ENCODE data around the gene LPP.

LPP gene

DNA sequence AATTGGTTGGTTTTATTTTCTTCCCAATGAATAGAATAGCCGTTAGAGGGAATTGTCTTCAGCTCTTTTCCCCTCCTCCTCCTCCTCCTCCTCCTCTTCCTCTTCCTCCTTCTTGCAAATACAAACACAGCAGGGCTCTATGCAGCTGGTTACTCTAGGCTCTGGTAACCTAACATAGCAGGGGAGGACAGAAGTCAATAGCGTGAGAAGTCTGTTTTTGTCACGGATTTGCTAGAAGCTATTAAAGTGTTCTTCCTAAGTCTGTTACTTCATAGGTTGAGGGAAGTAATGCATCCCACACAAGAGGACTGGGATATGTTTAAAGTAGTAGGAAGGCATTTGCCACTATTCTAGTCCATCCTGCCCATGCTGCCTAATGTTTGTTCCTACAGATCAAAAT, 643.1 kb downstream of the LPP start:
- no peak for TF ChIP-seq GATA3 (IDR thresholded peaks at IDR 0.05; ENCODE audit: low read depth, low read length)
- TF ChIP-seq GATA2 (IDR thresholded peaks at IDR 0.05; ENCODE audit: low read depth, low read length) = no peak

GRCh38 chr3:188798556-188799145, 644.7 kb downstream of the LPP start:
- TF ChIP-seq GATA2 (IDR thresholded peaks at IDR 0.05; ENCODE audit: low read depth, low read length) (no peak), GATA3 (IDR thresholded peaks at IDR 0.05; ENCODE audit: low read depth, low read length) (no peak)

DNA sequence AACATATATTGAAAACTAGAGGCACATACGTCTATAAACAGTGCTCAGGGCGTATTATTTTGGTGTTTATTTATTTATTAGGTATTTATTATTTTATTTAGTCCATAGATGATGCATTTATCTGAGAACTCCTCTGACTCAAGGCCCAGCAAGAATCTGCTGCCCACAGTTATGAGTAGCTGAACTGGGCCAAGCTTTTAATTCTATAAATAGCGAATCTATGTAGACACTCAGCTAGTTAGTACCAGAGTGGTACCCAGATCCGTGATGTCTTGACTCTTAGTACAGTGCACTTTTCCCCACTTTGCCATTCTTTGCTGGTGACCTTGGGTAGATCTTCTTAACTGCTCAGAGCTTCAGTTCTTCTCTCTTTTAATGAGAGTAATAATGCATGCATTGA, 647.4 kb downstream of the LPP start:
- TF ChIP-seq GATA2 (IDR thresholded peaks at IDR 0.05; ENCODE audit: low read depth, low read length) = no peak
- no peak for TF ChIP-seq GATA3 (IDR thresholded peaks at IDR 0.05; ENCODE audit: low read depth, low read length)

GRCh38 chr3:188802645-188803044, 648.7 kb downstream of the LPP start:
- no peak for TF ChIP-seq GATA2 (IDR thresholded peaks at IDR 0.05; ENCODE audit: low read depth, low read length)
- TF ChIP-seq GATA3 (IDR thresholded peaks at IDR 0.05; ENCODE audit: low read depth, low read length) = no peak

- TF ChIP-seq GATA3 (IDR thresholded peaks at IDR 0.05; ENCODE audit: low read depth, low read length) = no peak
- no peak for TF ChIP-seq GATA2 (IDR thresholded peaks at IDR 0.05; ENCODE audit: low read depth, low read length)
These were observed 653.0 kb downstream of the LPP start for GRCh38 chr3:188807006-188807405.

DNA sequence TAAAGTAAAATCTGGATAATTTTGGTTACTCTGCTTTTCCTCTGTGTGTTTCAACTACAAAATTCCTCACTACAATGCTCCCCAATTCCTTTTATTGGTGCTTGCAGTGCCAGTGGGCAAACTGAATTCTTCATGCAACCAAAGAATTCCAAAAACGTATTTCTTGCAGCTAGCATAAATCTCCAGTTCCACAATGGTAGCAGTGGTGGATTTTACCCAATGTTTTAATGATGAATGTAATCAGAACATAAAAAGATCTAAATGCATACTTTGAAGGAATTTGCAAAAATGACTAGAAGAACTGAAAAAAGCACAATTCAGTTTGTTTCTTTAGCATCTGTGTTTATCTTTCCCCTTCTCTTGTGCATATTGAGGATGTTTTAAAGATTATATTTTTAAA, 658.2 kb downstream of the LPP start:
- TF ChIP-seq GATA3 (IDR thresholded peaks at IDR 0.05; ENCODE audit: low read depth, low read length) = no peak

- TF ChIP-seq GATA3 (IDR thresholded peaks at IDR 0.05; ENCODE audit: low read depth, low read length) = no peak
- TF ChIP-seq GATA2 (IDR thresholded peaks at IDR 0.05; ENCODE audit: low read depth, low read length) = no peak
These were observed 660.6 kb downstream of the LPP start for GRCh38 chr3:188814581-188814980.

DNA sequence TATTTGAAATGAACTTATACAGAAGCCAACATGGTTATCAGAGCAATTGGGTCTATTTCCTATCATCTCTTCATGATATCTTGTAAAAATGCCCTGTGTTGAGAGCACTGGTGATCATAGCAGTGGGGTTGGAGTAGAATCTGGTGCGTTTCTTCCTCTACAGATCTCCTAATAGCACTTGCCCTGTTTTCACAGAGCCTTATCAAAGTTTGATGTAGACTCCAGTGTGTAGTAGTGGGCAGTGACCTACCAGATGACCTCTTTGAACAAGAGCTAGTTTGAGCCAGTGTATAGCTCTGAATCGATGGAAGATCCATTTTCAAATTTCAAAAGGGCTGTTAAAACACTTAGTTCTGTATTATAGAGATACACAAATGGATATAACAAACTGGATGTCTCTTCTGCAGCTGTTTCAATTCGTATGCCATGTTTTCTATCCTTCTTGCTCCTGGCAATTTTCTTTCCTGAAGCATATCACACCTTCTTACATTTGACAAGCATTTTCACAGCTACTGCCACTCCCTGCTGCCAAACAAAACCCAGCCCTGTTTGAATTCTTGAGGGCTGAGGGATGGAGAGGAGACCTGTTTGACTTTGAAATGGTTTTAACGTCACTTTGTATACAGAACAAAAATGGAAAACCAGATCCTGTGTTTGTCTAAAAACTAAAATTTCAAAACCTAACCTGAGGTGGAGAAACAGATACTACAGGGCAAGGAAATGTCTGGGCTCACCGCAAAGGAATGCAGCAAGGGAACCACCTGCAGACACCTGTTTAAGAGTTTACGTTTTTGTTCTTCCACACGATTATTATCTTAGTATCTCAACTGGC, 663.4 kb downstream of the LPP start:
- no peak for TF ChIP-seq GATA3 (IDR thresholded peaks at IDR 0.05; ENCODE audit: low read depth, low read length)
- TF ChIP-seq GATA2 (IDR thresholded peaks at IDR 0.05; ENCODE audit: low read depth, low read length) = no peak

- TF ChIP-seq GATA3 (IDR thresholded peaks at IDR 0.05; ENCODE audit: low read depth, low read length) (no peak), GATA2 (IDR thresholded peaks at IDR 0.05; ENCODE audit: low read depth, low read length) (no peak)
These were observed 663.9 kb downstream of the LPP start for GRCh38 chr3:188817935-188818269.

DNA sequence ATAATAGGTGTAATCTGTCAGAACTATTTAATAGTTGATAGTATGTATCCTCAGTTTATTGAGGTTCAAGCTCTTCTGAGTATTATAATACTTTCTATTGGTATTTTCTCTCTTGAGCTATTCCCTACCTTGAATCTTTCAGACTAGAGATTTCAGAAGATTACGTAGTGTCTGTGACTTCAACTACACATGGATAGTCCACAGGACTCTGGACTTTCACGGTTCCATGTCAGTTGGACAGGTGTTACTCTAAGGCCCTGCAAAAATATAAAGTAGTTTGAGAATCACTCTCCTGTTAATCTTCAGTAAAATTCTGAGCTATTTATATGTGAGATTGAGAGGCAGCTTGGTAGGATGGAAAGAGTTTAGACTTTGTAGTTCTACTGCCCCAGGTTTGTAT, 664.3 kb downstream of the LPP start:
- TF ChIP-seq GATA3 (IDR thresholded peaks at IDR 0.05; ENCODE audit: low read depth, low read length) (no peak), GATA2 (IDR thresholded peaks at IDR 0.05; ENCODE audit: low read depth, low read length) (no peak)

DNA sequence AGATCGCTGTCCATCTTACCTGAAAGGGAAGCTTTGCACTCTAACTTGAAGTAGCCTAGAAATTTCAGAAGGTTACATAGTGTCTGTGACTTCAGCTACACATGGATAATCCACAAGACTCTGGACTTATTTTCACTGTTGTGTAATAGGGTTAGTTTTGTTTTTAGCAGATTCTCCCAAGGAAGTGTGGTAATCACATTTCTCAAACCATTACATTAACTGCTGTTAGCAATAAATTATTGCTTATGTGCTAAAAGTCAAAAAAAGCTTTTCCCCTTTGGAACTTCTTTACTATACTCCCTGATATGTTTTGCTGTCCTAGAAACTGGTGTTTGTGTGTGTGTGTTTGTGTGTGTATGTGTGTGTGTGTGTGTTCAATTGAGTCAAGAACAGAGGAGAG, 666.0 kb downstream of the LPP start:
- no peak for TF ChIP-seq GATA3 (IDR thresholded peaks at IDR 0.05; ENCODE audit: low read depth, low read length)
- TF ChIP-seq GATA2 (IDR thresholded peaks at IDR 0.05; ENCODE audit: low read depth, low read length) = no peak

- TF ChIP-seq GATA2 (IDR thresholded peaks at IDR 0.05; ENCODE audit: low read depth, low read length) = no peak
- no peak for TF ChIP-seq GATA3 (IDR thresholded peaks at IDR 0.05; ENCODE audit: low read depth, low read length)
These were observed 668.0 kb downstream of the LPP start for GRCh38 chr3:188822004-188822403.

- TF ChIP-seq GATA3 (IDR thresholded peaks at IDR 0.05; ENCODE audit: low read depth, low read length) (no peak), GATA2 (IDR thresholded peaks at IDR 0.05; ENCODE audit: low read depth, low read length) (no peak)
These were observed 668.5 kb downstream of the LPP start for GRCh38 chr3:188822411-188822810.

GRCh38 chr3:188824566-188824965, 670.6 kb downstream of the LPP start:
- TF ChIP-seq GATA2 (IDR thresholded peaks at IDR 0.05; ENCODE audit: low read depth, low read length) = no peak
- TF ChIP-seq GATA3 (IDR thresholded peaks at IDR 0.05; ENCODE audit: low read depth, low read length) = no peak

GRCh38 chr3:188825901-188826300, 671.9 kb downstream of the LPP start:
- TF ChIP-seq GATA2 (IDR thresholded peaks at IDR 0.05; ENCODE audit: low read depth, low read length) (no peak), GATA3 (IDR thresholded peaks at IDR 0.05; ENCODE audit: low read depth, low read length) (no peak)

Measured in SH-SY5Y (cell line).